Measurements from ENCODE around the gene SMARCA4.
A peak's percentile ranks its signal among the peaks of the same experiment; 100 is the strongest.

The SMARCA4 gene

GRCh38 chr19:11033251-11033650 is 72.4 kb downstream of the SMARCA4 start:
- no peak for DNase-seq (ENCODE audit: low read depth in 4 of 4, low spot score in 1 of 4)

GRCh38 chr19:11033763-11034162 is 72.9 kb downstream of the SMARCA4 start:
- no peak for DNase-seq (ENCODE audit: low read depth in 4 of 4, low spot score in 1 of 4)

GRCh38 chr19:11034449-11035213 is 73.8 kb downstream of the SMARCA4 start:
- no peak for DNase-seq (ENCODE audit: low read depth in 4 of 4, low spot score in 1 of 4)

GRCh38 chr19:11035441-11036377 is 74.9 kb downstream of the SMARCA4 start:
- peak; percentile 69 to 78 (median 74) for DNase-seq (ENCODE audit: low read depth in 4 of 4, low spot score in 1 of 4)

GRCh38 chr19:11038511-11038910 is 77.7 kb downstream of the SMARCA4 start:
- no peak for DNase-seq (ENCODE audit: low read depth in 4 of 4, low spot score in 1 of 4)

- no peak for DNase-seq (ENCODE audit: low read depth in 4 of 4, low spot score in 1 of 4)
These were observed 80.4 kb downstream of the SMARCA4 start for GRCh38 chr19:11041194-11041593.

GRCh38 chr19:11041966-11042627 is 81.3 kb downstream of the SMARCA4 start:
- DNase-seq (ENCODE audit: low read depth in 4 of 4, low spot score in 1 of 4) = no peak

- DNase-seq (ENCODE audit: low read depth in 4 of 4, low spot score in 1 of 4) = no peak
These were observed 83.6 kb downstream of the SMARCA4 start for GRCh38 chr19:11044431-11044830.

- DNase-seq (ENCODE audit: low read depth in 4 of 4, low spot score in 1 of 4) = no peak
These were observed 84.7 kb downstream of the SMARCA4 start for GRCh38 chr19:11045536-11045935.

GRCh38 chr19:11046605-11047354 is 86.0 kb downstream of the SMARCA4 start:
- DNase-seq (ENCODE audit: low read depth in 4 of 4, low spot score in 1 of 4) = no peak

GRCh38 chr19:11047866-11048265 is 87.0 kb downstream of the SMARCA4 start:
- DNase-seq (ENCODE audit: low read depth in 4 of 4, low spot score in 1 of 4) = no peak

GRCh38 chr19:11050323-11051114 is 89.7 kb downstream of the SMARCA4 start:
- DNase-seq (ENCODE audit: low read depth in 4 of 4, low spot score in 1 of 4) = no peak

- no peak for DNase-seq (ENCODE audit: low read depth in 4 of 4, low spot score in 1 of 4)
These were observed 93.0 kb downstream of the SMARCA4 start for GRCh38 chr19:11053817-11054195.

GRCh38 chr19:11054200-11054599 is 93.4 kb downstream of the SMARCA4 start:
- DNase-seq (ENCODE audit: low read depth in 4 of 4, low spot score in 1 of 4) = no peak

GRCh38 chr19:11054628-11055027 is 93.8 kb downstream of the SMARCA4 start:
- DNase-seq (ENCODE audit: low read depth in 4 of 4, low spot score in 1 of 4) = no peak

- DNase-seq (ENCODE audit: low read depth in 4 of 4, low spot score in 1 of 4) = no peak
These were observed 97.6 kb downstream of the SMARCA4 start for GRCh38 chr19:11058246-11059030.

- DNase-seq (ENCODE audit: low read depth in 4 of 4, low spot score in 1 of 4) = no peak
These were observed 98.9 kb downstream of the SMARCA4 start for GRCh38 chr19:11059511-11060358.

GRCh38 chr19:11061952-11062351 is 101.1 kb downstream of the SMARCA4 start:
- DNase-seq (ENCODE audit: low read depth in 4 of 4, low spot score in 1 of 4) = no peak
